Measurements from ENCODE around the gene CPT1A.

CPT1A gene

DNA sequence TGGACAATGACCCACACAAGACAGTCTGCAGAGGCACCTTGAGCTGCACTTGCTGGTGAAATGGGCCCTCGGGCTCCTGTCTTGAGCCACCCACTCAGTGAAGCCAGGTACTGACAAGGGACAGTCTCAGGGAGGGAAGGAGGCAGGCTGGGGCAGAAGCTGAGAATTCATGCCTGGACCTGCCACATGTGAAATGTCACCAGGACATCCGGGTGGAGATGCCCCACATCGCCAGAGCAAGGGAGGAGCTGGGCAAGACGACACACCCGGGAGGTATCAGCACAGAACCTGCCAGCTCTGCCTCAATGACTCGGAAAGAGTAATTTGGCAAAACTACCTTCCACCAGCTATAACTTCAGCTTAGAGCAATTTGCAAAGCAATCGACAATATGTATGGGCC lies 23.5 kb downstream of the CPT1A start:
- no peak for TF ChIP-seq JUND (IDR thresholded peaks at IDR 0.05; ENCODE audit: low read depth)
- peak in 1 of 2 experiments; percentile 82 for DNase-seq (ENCODE audit: low read depth in 1 of 2, low spot score in 1 of 2)
- in situ Hi-C loops (cut with HindIII; ENCODE audit: low pct_unique_long_range_greater_than_20kb, low sequenced_read_pairs): no loop called here

DNA sequence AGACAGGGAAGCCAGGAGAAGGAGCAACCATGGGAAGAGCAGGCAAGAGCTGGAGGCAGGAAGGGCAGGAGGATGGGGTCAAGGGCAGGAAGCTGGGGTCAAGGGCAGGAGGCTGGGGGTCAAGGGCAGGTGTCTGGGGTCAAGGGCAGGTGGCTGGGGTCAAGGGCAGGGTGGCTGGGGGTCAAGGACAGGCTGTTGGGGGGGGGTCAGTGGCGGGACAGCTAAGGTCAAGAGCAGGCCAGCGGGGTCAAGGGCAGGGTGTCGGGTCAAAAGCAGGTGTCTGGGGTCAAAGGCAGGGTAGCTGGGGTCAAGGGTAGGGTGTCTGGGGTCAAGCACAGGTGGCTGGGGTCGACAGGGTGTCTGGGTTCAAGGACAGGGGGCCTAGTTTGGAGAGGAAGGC lies 24.2 kb downstream of the CPT1A start:
- in situ Hi-C loops (cut with HindIII; ENCODE audit: low pct_unique_long_range_greater_than_20kb, low sequenced_read_pairs): no loop called here
- TF ChIP-seq JUND (IDR thresholded peaks at IDR 0.05; ENCODE audit: low read depth): no peak
- no peak for DNase-seq (ENCODE audit: low read depth in 1 of 2, low spot score in 1 of 2)

DNA sequence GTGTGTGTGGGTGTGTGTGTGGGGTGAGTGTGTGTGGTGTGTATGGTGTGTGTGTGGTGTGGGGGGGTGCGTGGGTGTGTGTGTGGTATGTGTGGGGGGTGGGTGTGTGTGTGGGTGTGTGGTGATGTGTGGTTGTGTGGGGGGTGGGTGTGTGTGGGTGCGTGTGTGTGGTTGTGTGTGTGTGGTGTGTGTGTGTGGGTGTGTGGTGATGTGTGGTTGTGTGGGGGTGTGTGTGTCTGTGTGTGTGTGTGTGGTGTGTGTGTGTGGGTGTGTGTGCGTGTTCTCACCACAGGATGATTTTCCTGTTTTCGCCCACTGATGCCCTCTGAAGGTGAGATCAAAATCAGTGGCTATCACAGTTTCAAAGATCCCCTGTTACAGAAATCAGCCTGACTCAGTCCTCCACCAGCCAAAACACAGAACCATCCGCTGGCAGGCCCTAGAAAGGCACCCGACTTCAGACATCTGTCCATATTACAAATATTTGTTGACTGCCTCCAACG lies 24.7 kb downstream of the CPT1A start:
- in situ Hi-C loops (cut with HindIII; ENCODE audit: low pct_unique_long_range_greater_than_20kb, low sequenced_read_pairs): no loop called here
- no peak for TF ChIP-seq JUND (IDR thresholded peaks at IDR 0.05; ENCODE audit: low read depth)
- DNase-seq (ENCODE audit: low read depth in 1 of 2, low spot score in 1 of 2): no peak

DNA sequence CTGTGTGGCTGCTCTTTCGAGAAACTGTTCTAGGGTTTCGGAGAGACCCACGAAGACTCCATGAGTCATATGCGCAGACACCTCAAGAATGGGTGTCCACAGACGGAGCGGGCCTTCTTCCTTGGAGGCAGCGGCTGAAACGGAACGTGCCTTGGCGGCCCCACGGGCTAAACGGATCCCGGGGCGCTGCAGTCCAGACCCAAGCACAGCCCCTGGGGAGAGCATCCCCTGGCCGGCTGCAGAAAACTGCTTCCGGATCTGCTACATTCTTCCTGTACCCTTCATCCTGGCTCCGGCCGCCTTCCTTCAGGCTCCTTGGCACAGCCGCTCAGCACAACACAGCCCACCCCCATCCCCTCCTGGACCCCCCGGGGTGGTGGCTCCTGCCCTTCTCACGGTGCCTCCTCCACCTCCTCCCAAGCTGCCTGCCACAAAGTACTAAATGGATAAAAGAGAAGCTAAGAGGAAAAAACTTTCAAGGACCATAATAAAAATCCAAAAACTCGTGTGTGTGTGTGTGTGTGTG lies 25.4 kb downstream of the CPT1A start:
- TF ChIP-seq JUND (IDR thresholded peaks at IDR 0.05; ENCODE audit: low read depth): no peak
- no peak for DNase-seq (ENCODE audit: low read depth in 1 of 2, low spot score in 1 of 2)

DNA sequence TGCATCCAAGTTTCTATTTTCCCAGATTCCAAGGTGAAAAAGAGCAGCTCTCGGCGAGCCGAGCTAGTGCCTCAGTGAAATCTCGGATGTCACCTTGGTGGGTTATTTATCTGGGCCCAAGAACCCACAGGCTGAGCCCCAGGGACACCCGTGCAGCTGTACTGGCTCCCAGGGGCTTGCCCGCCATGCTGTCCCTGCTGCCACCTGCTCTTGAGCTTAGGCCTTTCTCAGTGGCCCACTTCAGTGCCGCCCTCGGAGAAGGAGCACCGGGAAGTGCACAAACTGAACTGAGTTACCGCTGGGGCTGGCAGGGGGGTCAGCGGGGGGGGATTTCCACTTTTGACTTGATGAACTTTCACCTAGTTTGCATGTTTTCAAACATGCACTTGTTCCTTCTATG lies 27.9 kb downstream of the CPT1A start:
- DNase-seq (ENCODE audit: low read depth in 1 of 2, low spot score in 1 of 2): no peak
- in situ Hi-C loops (cut with HindIII; ENCODE audit: low pct_unique_long_range_greater_than_20kb, low sequenced_read_pairs): no loop called here
- no peak for TF ChIP-seq JUND (IDR thresholded peaks at IDR 0.05; ENCODE audit: low read depth)

More for the DNA sequence above, 25.4 kb downstream of the CPT1A start:
- in situ Hi-C loops (cut with HindIII; ENCODE audit: low pct_unique_long_range_greater_than_20kb, low sequenced_read_pairs): no loop called here

DNA sequence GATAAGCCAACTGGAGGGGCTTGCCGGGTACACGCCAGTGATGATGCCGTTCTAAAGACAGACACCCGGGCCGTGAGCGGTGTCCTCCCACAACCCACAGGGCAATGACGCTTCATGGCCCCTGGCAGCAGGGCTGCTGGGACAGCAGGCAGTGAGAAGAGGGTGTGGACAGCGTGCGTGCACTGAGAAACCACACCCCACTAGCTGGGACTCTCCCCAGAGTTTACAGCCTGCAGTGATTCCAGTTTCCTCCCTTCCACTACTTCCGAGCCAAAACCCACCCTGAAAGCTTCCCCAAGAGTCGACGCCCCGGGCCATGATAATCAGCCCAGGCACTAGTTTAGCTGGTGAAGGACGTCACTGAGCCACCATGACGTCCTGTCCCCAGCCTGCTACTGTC lies 29.2 kb downstream of the CPT1A start:
- in situ Hi-C loops (cut with HindIII; ENCODE audit: low pct_unique_long_range_greater_than_20kb, low sequenced_read_pairs): no loop called here
- TF ChIP-seq JUND (IDR thresholded peaks at IDR 0.05; ENCODE audit: low read depth): no peak
- DNase-seq (ENCODE audit: low read depth in 1 of 2, low spot score in 1 of 2): no peak

DNA sequence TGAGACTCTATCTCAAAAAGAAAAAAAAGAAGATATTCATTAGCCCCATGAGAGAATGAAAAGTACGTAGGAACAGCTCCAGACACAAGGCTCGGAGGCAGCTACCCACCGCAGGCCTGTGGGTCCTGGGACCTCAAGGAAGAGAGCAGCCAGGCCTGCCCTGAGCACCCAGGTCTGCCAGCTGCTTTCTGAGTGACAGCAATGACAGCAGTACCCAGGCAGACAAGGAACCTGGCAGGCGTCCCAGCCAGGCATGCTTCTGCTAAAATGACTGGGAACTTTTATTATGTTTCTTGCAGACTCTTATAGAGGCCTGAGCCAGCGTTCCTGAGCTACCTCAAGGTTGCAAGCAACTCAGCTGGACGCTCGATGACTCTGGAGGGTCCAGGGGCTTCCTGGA lies 31.6 kb downstream of the CPT1A start:
- in situ Hi-C loops (cut with HindIII; ENCODE audit: low pct_unique_long_range_greater_than_20kb, low sequenced_read_pairs): no loop called here
- TF ChIP-seq JUND (IDR thresholded peaks at IDR 0.05; ENCODE audit: low read depth): no peak

DNA sequence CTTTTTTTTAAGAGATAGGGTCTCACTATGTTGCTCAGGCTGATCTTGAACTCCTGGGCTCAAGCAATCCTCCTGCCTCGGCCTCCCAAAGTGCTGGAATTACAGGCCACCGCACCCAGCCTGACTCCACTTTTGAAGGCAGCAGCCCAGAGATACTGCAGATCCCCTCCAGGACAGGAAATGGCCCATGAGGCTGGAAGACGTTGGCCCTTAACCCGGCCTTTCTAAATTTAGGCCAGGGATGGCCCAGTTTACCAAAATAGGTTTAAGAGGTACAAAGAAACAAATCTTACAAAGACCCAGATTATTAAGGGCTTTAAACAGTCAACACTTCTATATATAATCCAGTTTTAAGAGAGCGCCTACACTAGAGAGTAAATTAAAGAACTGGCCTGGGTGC lies 32.2 kb downstream of the CPT1A start:
- TF ChIP-seq JUND (IDR thresholded peaks at IDR 0.05; ENCODE audit: low read depth): no peak
- in situ Hi-C loops (cut with HindIII; ENCODE audit: low pct_unique_long_range_greater_than_20kb, low sequenced_read_pairs): no loop called here
- DNase-seq (ENCODE audit: low read depth in 1 of 2, low spot score in 1 of 2): no peak

More for the DNA sequence above, 31.6 kb downstream of the CPT1A start:
- peak in 1 of 2 experiments; percentile 44 for DNase-seq (ENCODE audit: low read depth in 1 of 2, low spot score in 1 of 2)

DNA sequence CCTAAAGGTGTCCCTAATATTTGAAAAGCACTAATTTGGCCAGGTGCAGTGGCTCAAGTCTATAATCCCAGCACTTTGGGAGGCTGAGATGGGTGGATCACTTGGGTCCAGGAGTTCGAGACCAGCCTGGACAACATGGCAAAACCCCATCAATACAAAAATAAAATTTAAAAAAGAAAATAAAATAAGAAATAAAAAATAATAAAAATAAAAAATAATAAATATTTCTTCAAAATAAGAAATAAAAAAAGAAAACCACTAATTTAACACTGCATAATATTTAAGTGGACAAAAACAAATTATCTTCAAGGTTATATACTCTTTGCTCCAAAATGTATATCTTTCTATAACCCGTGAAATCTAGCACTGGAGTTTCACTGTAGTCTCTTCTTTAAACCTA lies 32.9 kb downstream of the CPT1A start:
- no peak for TF ChIP-seq JUND (IDR thresholded peaks at IDR 0.05; ENCODE audit: low read depth)
- no peak for DNase-seq (ENCODE audit: low read depth in 1 of 2, low spot score in 1 of 2)
- in situ Hi-C loops (cut with HindIII; ENCODE audit: low pct_unique_long_range_greater_than_20kb, low sequenced_read_pairs): no loop called here

DNA sequence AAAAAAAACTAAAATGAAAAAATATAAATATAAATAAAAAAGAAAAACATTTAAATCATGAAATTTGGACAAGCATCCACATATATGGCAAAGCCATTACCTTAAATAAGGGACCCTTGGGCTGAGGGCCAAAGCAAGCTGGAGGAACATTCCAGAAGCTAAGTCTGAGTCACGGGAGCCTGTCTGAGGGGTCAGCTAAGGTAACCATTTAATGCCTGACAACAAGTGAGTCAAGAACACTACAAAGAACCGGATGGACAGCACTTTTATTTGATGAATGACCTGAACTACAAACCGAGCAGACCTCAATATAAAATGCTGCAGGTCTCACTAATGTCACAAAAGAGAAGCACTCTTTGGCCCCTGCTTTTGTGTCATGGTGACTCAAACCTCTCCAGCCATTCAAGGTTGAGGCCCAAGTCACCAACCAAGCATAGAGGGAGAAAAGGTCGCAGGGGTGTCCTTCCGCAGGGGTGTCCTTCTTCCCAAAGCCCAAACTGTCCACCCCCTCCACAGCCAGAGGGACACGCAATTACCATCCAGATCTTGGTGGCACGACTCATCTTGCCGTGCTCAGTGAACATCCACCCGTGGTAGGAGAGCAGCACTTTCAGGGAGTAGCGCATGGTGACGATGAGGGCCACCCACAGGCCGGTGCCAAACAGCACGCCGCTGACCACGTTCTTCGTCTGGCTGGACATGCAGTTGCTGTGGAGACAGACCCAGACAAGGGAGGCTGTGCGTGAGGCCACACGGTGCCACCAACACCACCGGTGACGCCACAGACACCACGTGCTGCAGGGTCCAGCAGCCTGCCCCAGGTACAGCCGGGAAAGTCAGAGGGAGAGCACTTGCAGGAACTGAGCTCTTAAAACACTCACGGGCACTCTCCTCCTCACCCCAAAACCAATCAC lies 34.5 kb downstream of the CPT1A start:
- in situ Hi-C loops (cut with HindIII; ENCODE audit: low pct_unique_long_range_greater_than_20kb, low sequenced_read_pairs): no loop called here

DNA sequence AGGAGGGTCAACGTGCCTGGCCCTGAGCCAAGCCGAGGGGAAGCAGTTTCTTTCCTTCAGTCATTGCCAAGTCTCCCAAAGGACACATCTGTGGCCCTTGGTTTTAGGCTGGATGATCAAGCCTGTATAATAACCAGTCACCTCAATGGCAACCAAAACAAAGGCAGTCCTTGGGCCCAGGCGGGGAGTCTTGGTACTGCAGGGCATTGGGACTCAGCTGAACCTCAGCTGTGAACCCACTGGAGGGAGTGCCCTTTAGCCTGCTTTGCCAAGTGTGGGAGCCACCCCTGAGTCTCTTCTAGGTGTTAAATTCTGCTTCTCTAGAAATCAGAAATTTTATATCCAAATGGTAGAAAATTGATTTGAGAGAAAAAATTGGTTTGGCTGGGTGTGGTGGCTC lies 36.9 kb downstream of the CPT1A start:
- no peak for DNase-seq (ENCODE audit: low read depth in 1 of 2, low spot score in 1 of 2)
- in situ Hi-C loops (cut with HindIII; ENCODE audit: low pct_unique_long_range_greater_than_20kb, low sequenced_read_pairs): no loop called here
- TF ChIP-seq JUND (IDR thresholded peaks at IDR 0.05; ENCODE audit: low read depth): no peak

More for the DNA sequence above, 34.5 kb downstream of the CPT1A start:
- no peak for TF ChIP-seq JUND (IDR thresholded peaks at IDR 0.05; ENCODE audit: low read depth)
- DNase-seq (ENCODE audit: low read depth in 1 of 2, low spot score in 1 of 2): peak in 1 of 2 experiments; percentile 69

DNA sequence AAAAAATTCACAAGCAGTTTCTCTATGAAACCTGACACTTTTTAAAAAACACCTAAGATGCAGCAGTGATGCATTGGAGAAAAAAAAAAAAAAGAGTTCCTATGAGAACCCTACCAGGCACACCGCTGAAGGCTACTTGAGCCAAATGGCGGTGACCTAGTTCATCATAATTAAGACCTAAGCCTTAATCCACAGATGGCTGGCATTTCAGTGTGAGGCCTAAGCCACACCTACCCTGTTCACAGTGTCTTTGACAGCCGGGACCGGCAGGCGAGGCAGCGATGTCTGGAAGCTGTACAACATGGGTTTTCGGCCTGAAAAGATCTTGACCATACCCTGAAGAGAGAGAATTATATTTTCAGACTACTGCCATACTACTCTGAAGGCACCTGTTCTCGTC lies 38.0 kb downstream of the CPT1A start:
- in situ Hi-C loops (cut with HindIII; ENCODE audit: low pct_unique_long_range_greater_than_20kb, low sequenced_read_pairs): no loop called here
- no peak for TF ChIP-seq JUND (IDR thresholded peaks at IDR 0.05; ENCODE audit: low read depth)
- DNase-seq (ENCODE audit: low read depth in 1 of 2, low spot score in 1 of 2): no peak

DNA sequence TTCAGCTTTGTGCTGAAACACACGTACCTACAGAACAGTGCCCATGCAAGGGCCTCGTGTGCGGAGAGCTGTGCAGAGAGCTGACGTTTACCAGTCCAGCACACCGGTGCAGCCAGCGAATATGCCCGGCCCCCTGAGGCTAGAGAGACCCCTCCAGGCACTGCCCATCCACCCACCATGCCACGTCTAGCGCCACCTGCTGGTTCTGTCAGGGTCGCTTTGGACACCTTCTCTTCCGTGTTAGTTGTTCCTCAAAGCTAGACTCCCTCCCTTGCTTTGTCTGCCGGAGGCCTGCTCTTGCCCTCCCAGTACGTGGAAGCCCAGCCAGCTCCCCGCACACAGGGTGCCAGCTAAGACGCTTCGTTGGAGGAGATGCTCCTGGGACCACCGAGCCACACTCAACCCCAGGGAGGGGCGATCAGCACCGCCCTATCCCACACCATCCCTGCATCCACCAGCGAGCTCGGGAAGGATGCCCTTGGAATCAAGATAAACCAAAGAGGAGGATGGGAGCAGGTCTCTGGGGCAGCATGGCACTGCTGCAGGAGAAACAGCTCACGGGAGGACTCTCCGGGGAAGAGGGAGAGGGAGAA lies 43.4 kb downstream of the CPT1A start:
- DNase-seq (ENCODE audit: low read depth in 1 of 2, low spot score in 1 of 2): peak in 1 of 2 experiments; percentile 47
- TF ChIP-seq JUND (IDR thresholded peaks at IDR 0.05; ENCODE audit: low read depth): no peak
- in situ Hi-C loops (cut with HindIII; ENCODE audit: low pct_unique_long_range_greater_than_20kb, low sequenced_read_pairs): no loop called here

Data from T47D (cell line).